OCI-LY1 (cell line): ENCODE measurements around the gene DRD2.
"Not testable (repeated sequence)": the region's sequence is repeated elsewhere in the genome, so short reads cannot be mapped to it uniquely, and the experiment has no call there.

ENCODE experiments used
- H2AFZ ChIP-seq: fragments of 200-600 bp; sonication (generic), shearing (Covaris generic); 2 replicates; pipeline ENCODE4 v1.6.0; 2014; ENCODE audit warnings: antibody characterized with exemption, mild to moderate bottlenecking, low read length
- H3F3A ChIP-seq: fragments of 200-600 bp; sonication (generic), shearing (Covaris generic); 2 replicates; pipeline ENCODE4 v1.6.0; 2014; ENCODE audit warnings: mild to moderate bottlenecking, antibody characterized with exemption, low read length, moderate library complexity; ENCODE audit not compliant: insufficient read depth
- H3K27ac ChIP-seq: fragments of 200-600 bp; sonication (generic); 2 replicates; pipeline ENCODE4 v1.5.1; 2014; ENCODE audit warnings: low read length, mixed run types, mild to moderate bottlenecking, low read depth; ENCODE audit not compliant: poor library complexity, severe bottlenecking
- H3K27me3 ChIP-seq: fragments of 200-600 bp; sonication (generic); 2 replicates; pipeline ENCODE4 v1.6.0; 2014; ENCODE audit warnings: antibody characterized with exemption, mild to moderate bottlenecking, low read length, moderate library complexity; ENCODE audit not compliant: insufficient read depth
- H3K36me3 ChIP-seq: fragments of 200-600 bp; sonication (generic); 2 replicates; pipeline ENCODE4 v1.6.1; 2014; ENCODE audit warnings: mild to moderate bottlenecking, antibody characterized with exemption, low read length, moderate library complexity, mixed read lengths; ENCODE audit not compliant: insufficient read depth
- H3K4me1 ChIP-seq: fragments of 200-600 bp; sonication (generic); 2 replicates; pipeline ENCODE4 v1.5.1; 2014; ENCODE audit warnings: mild to moderate bottlenecking, low read length, moderate library complexity; ENCODE audit not compliant: insufficient read depth, severe bottlenecking
- H3K4me2 ChIP-seq: fragments of 200-600 bp; sonication (generic), shearing (Covaris generic); 2 replicates; pipeline ENCODE4 v1.6.1; 2014; ENCODE audit warnings: low read length
- H3K4me3 ChIP-seq: fragments of 200-600 bp; sonication (generic); 2 replicates; pipeline ENCODE4 v1.5.1; 2014; ENCODE audit warnings: low read length, low read depth, mild to moderate bottlenecking, mixed read lengths; ENCODE audit not compliant: poor library complexity, severe bottlenecking
- H3K79me2 ChIP-seq: fragments of 200-600 bp; shearing (Covaris generic); 2 replicates; pipeline ENCODE4 v1.6.1; 2016; ENCODE audit warnings: mixed run types, low read length, mixed read lengths; ENCODE audit not compliant: insufficient read depth
- H3K9ac ChIP-seq: fragments of 200-600 bp; sonication (generic), shearing (Covaris generic); 2 replicates; pipeline ENCODE4 v1.6.1; 2014; ENCODE audit warnings: mild to moderate bottlenecking, low read length, mixed read lengths
- H3K9me2 ChIP-seq: fragments of 200-600 bp; sonication (generic), shearing (Covaris generic); 2 replicates; pipeline ENCODE4 v1.6.1; 2014; ENCODE audit warnings: low read depth, mild to moderate bottlenecking, low read length, mixed read lengths
- H3K9me3 ChIP-seq: fragments of 200-600 bp; shearing (Covaris generic); 2 replicates; pipeline ENCODE4 v1.6.1; 2014; ENCODE audit warnings: low read length, mixed read lengths
- H4K20me1 ChIP-seq: fragments of 200-600 bp; sonication (generic), shearing (Covaris generic); 2 replicates; pipeline ENCODE4 v1.6.0; 2016; ENCODE audit warnings: mild to moderate bottlenecking, low read length; ENCODE audit not compliant: insufficient read depth
- CTCF ChIP-seq: fragments of 200-600 bp; sonication (generic), shearing (Covaris generic); IDR thresholded peaks from 2 replicates; pipeline ENCODE4 v1.5.1; 2017; ENCODE audit warnings: mild to moderate bottlenecking, antibody characterized with exemption, low read length, moderate library complexity, mixed read lengths
- EZH2 ChIP-seq: fragments of 200-600 bp; sonication (generic), shearing (Covaris generic); IDR thresholded peaks from 2 replicates; pipeline ENCODE4 v1.8.0; 2017; ENCODE audit warnings: borderline replicate concordance, mixed run types, mild to moderate bottlenecking, antibody characterized with exemption, low read length, moderate library complexity, mixed read lengths

The DRD2 gene

GRCh38 chr11:113475160-113475761 lies at the start of gene DRD2:
Gene DRD2 (minus strand): TSS chr11:113475398. CDS start chr11:113424651, 50,747 bp downstream.
- Histone ChIP-seq H3K4me3 (no peak within 1 kb of the TSS), H4K20me1 (no peaks in the 10 kb centered on the region), H3K4me1 (no peaks in the 10 kb centered on the region), H3K9me2 (no peaks in the 10 kb centered on the region), H3K27ac (no peak within 1 kb of the TSS), H3F3A (no peaks in the 10 kb centered on the region), H3K36me3 (no peaks in the 10 kb centered on the region), H2AFZ (no peak within 1 kb of the TSS), H3K27me3 (no peaks in the 10 kb centered on the region), H3K9me3 (no peaks in the 10 kb centered on the region), H3K9ac (no peak within 1 kb of the TSS), H3K79me2 (no peaks in the 10 kb centered on the region), H3K4me2 (no peak within 1 kb of the TSS)
- no peak for TF ChIP-seq EZH2
- TF ChIP-seq CTCF = no peak

GRCh38 chr11:113523906-113524305 lies 48.7 kb upstream of the DRD2 start:
- H2AFZ ChIP-seq, H3K4me2 ChIP-seq, H3K27me3 ChIP-seq, H3K36me3 ChIP-seq, H3K4me3 ChIP-seq, H4K20me1 ChIP-seq, H3K4me1 ChIP-seq, H3K9me3 ChIP-seq, H3K79me2 ChIP-seq, H3K27ac ChIP-seq, H3F3A ChIP-seq, H3K9me2 ChIP-seq, H3K9ac ChIP-seq: not testable (repeated sequence)

GRCh38 chr11:113521737-113522517 lies 46.7 kb upstream of the DRD2 start:
- Histone ChIP-seq H2AFZ (no peak overlapping the region), H3K9ac (no peak overlapping the region), H3K79me2 (no peaks in the 10 kb centered on the region), H3K27me3 (no peaks in the 10 kb centered on the region), H4K20me1 (no peaks in the 10 kb centered on the region), H3F3A (no peaks in the 10 kb centered on the region), H3K4me3 (no peak overlapping the region), H3K4me1 (no peaks in the 10 kb centered on the region), H3K9me3 (no peaks in the 10 kb centered on the region), H3K4me2 (no peak overlapping the region), H3K27ac (no peak overlapping the region), H3K36me3 (no peaks in the 10 kb centered on the region), H3K9me2 (no peaks in the 10 kb centered on the region)
- no peak for TF ChIP-seq EZH2
- no peak for TF ChIP-seq CTCF
